IMR-90 (cell line): ENCODE results near the gene TMEM50B. TPM values are rescaled to one million over a fixed set of nuclear protein-coding genes. Genes with fewer than 3 reads are reported as not detected.

ENCODE experiments used
- ATAC-seq: fragments of 200-7000 bp; cut with Tn5 transposase; 2 replicates; pipeline ENCODE4 v1.9.1; 2020; ENCODE audit warnings: low read depth, mild to moderate bottlenecking, moderate library complexity
- BruUV-seq: library from RNA; stranded (reverse); fragments of 400-500 nt; replicated peaks from 2 replicates; lab custom pipeline; 2021; lab: Mats Ljungman, UMichigan
- CTCF ChIA-PET: fragments of 300-600 bp; formaldehyde crosslinking; extraction: SDS; loops from one replicate; lab custom pipeline; 2021; ENCODE audit warnings: antibody characterized with exemption; lab: Yijun Ruan, JAX
- POLR2A ChIA-PET: fragments of 300-600 bp; sonication (Branson Sonifier 250); formaldehyde crosslinking; loops from one replicate; lab custom pipeline; 2022; ENCODE audit warnings: antibody characterized with exemption; ENCODE audit not compliant: unreplicated experiment; lab: Charles Lee
- DNase-seq: peaks from one replicate; pipeline ENCODE4 v3.0.0; 2013
- H2AFZ ChIP-seq: replicated peaks from 2 replicates; pipeline ENCODE3; 2013; ENCODE audit warnings: low read length, mild to moderate bottlenecking; ENCODE audit not compliant: poor library complexity
- H2AK5ac ChIP-seq: 2 replicates; pipeline ENCODE4 v1.6.1; 2013; ENCODE audit warnings: low read depth, low read length, inconsistent platforms
- H2AK9ac ChIP-seq: replicated peaks from 2 replicates; pipeline ENCODE3; 2013; ENCODE audit warnings: mild to moderate bottlenecking, low read depth, low read length, moderate library complexity; ENCODE audit not compliant: poor library complexity
- H2BK120ac ChIP-seq: 2 replicates; pipeline ENCODE4 v1.6.1; 2013; ENCODE audit warnings: low read depth, low read length, inconsistent platforms
- H2BK15ac ChIP-seq: 3 replicates; pipeline ENCODE4 v1.6.1; 2013; ENCODE audit warnings: low read depth, low read length, inconsistent platforms
- H2BK20ac ChIP-seq: 2 replicates; pipeline ENCODE4 v1.6.1; 2013; ENCODE audit warnings: low read depth, mild to moderate bottlenecking, inconsistent platforms, low read length, moderate library complexity
- H2BK5ac ChIP-seq: 2 replicates; pipeline ENCODE4 v1.6.1; 2013; ENCODE audit warnings: mild to moderate bottlenecking, low read depth, low read length, inconsistent platforms; ENCODE audit not compliant: poor library complexity, severe bottlenecking
- H3K14ac ChIP-seq: replicated peaks from 2 replicates; pipeline ENCODE4 v1.6.1; 2013; ENCODE audit warnings: low read depth, low read length, inconsistent platforms
- H3K18ac ChIP-seq: 2 replicates; pipeline ENCODE4 v1.6.1; 2013; ENCODE audit warnings: low read depth, low read length, control low read depth
- H3K23ac ChIP-seq: 2 replicates; pipeline ENCODE4 v1.6.1; 2013; ENCODE audit warnings: low read depth, low read length, inconsistent platforms
- H3K27ac ChIP-seq: 2 replicates; pipeline ENCODE4 v1.5.1; 2013; ENCODE audit warnings: mild to moderate bottlenecking, control low read depth, low read length; ENCODE audit not compliant: insufficient read depth
- H3K27me3 ChIP-seq: 2 replicates; pipeline ENCODE4 v1.6.1; 2013; ENCODE audit warnings: low read length; ENCODE audit not compliant: control insufficient read depth, insufficient read depth
- H3K36me3 ChIP-seq: 2 replicates; pipeline ENCODE4 v1.6.1; 2013; ENCODE audit warnings: low read length, mixed read lengths; ENCODE audit not compliant: control insufficient read depth, insufficient read depth
- H3K4ac ChIP-seq: 2 replicates; pipeline ENCODE4 v1.6.1; 2013; ENCODE audit warnings: low read depth, low read length, inconsistent platforms
- H3K4me1 ChIP-seq: 2 replicates; pipeline ENCODE4 v1.6.1; 2013; ENCODE audit warnings: low read length, mixed read lengths; ENCODE audit not compliant: control insufficient read depth, insufficient read depth
- H3K4me2 ChIP-seq: 2 replicates; pipeline ENCODE4 v1.6.1; 2013; ENCODE audit warnings: low read depth, mild to moderate bottlenecking, control low read depth, low read length, moderate library complexity
- H3K4me3 ChIP-seq: 2 replicates; pipeline ENCODE4 v1.5.1; 2013; ENCODE audit warnings: low read depth, mild to moderate bottlenecking, control low read depth, low read length, moderate library complexity; ENCODE audit not compliant: insufficient read depth
- H3K56ac ChIP-seq: 2 replicates; pipeline ENCODE4 v1.6.1; 2013; ENCODE audit warnings: low read length, inconsistent platforms; ENCODE audit not compliant: insufficient read depth; ENCODE audit errors: extremely low read depth
- H3K79me1 ChIP-seq, 2 experiments: 2 replicates each; pipeline ENCODE4 v1.6.1; 2013; ENCODE audit warnings: low read length in 2 of 2, inconsistent platforms in 1 of 2, low read depth in 1 of 2
- H3K9ac ChIP-seq: 2 replicates; pipeline ENCODE4 v1.6.1; 2013; ENCODE audit warnings: low read depth, low read length, control low read depth
- H3K9me1 ChIP-seq: 2 replicates; pipeline ENCODE4 v1.6.1; 2013; ENCODE audit warnings: low read length, inconsistent platforms; ENCODE audit not compliant: insufficient read depth
- H3K9me3 ChIP-seq: 2 replicates; pipeline ENCODE4 v1.6.1; 2013; ENCODE audit warnings: low read length; ENCODE audit not compliant: control insufficient read depth, insufficient read depth
- H4K20me1 ChIP-seq: 2 replicates; pipeline ENCODE4 v1.6.1; 2013; ENCODE audit warnings: low read length, inconsistent platforms; ENCODE audit not compliant: insufficient read depth
- H4K5ac ChIP-seq: 2 replicates; pipeline ENCODE4 v1.6.1; 2013; ENCODE audit warnings: mild to moderate bottlenecking, low read depth, low read length, control low read depth
- H4K8ac ChIP-seq, 2 experiments: 2 replicates each; pipeline ENCODE4 v1.6.1; 2013; ENCODE audit warnings: low read depth in 2 of 2, low read length in 2 of 2, control low read depth in 1 of 2, inconsistent platforms in 1 of 2
- H4K91ac ChIP-seq: 2 replicates; pipeline ENCODE4 v1.6.1; 2013; ENCODE audit warnings: low read depth, low read length, inconsistent platforms; ENCODE audit not compliant: insufficient read depth
- BHLHE40 ChIP-seq: fragments of 150-350 bp; IDR thresholded peaks from 2 replicates; pipeline ENCODE4 v1.6.1; 2016; ENCODE audit warnings: mild to moderate bottlenecking, low read depth, low read length
- CEBPB ChIP-seq: IDR thresholded peaks from 2 replicates; pipeline ENCODE4 v1.6.1; 2012; ENCODE audit warnings: low read depth, low read length, improper control_type of control experiment
- CHD1 ChIP-seq: IDR thresholded peaks from 2 replicates; pipeline ENCODE4 v1.6.1; 2012; ENCODE audit warnings: low read depth, low read length, improper control_type of control experiment
- FOS ChIP-seq: fragments of 150-350 bp; IDR thresholded peaks from 2 replicates; pipeline ENCODE4 v1.6.1; 2016; ENCODE audit warnings: low read depth, low read length
- MAFK ChIP-seq: IDR thresholded peaks from 2 replicates; pipeline ENCODE4 v1.6.1; 2012; ENCODE audit warnings: low read depth, low read length, improper control_type of control experiment
- MAZ ChIP-seq: IDR thresholded peaks from 2 replicates; pipeline ENCODE4 v1.6.1; 2012; ENCODE audit warnings: low read depth, mild to moderate bottlenecking, low read length, improper control_type of control experiment, moderate library complexity, borderline replicate concordance
- MXI1 ChIP-seq: IDR thresholded peaks from 2 replicates; pipeline ENCODE4 v1.6.1; 2012; ENCODE audit warnings: low read depth, mild to moderate bottlenecking, low read length, moderate library complexity, borderline replicate concordance
- NFE2L2 ChIP-seq: fragments of 150-350 bp; IDR thresholded peaks from 2 replicates; pipeline ENCODE4 v1.6.1; 2016; ENCODE audit warnings: low read depth, mild to moderate bottlenecking, low read length
- POLR2A ChIP-seq: IDR thresholded peaks from 2 replicates; pipeline ENCODE4 v1.6.1; 2012; ENCODE audit warnings: mild to moderate bottlenecking, low read depth, low read length
- RAD21 ChIP-seq: IDR thresholded peaks from 2 replicates; pipeline ENCODE4 v1.6.1; 2012; ENCODE audit warnings: low read length, improper control_type of control experiment
- RCOR1 ChIP-seq: IDR thresholded peaks from 2 replicates; pipeline ENCODE4 v1.6.1; 2012; ENCODE audit warnings: mild to moderate bottlenecking, low read length, improper control_type of control experiment; ENCODE audit not compliant: insufficient replicate concordance
- RFX5 ChIP-seq: IDR thresholded peaks from 2 replicates; pipeline ENCODE4 v1.8.0; 2012; ENCODE audit warnings: low read depth, mild to moderate bottlenecking, low read length, moderate library complexity
- SMC3 ChIP-seq: fragments of 150-350 bp; IDR thresholded peaks from 2 replicates; pipeline ENCODE4 v1.6.1; 2016; ENCODE audit warnings: low read depth, mild to moderate bottlenecking, antibody characterized with exemption, low read length, moderate library complexity
- WGBS, 2 experiments: methylation state at CpG; one replicate each; pipeline versions ENCODE4 v1.1.5 to v1.1.7; 2013; ENCODE audit warnings: missing lambda C conversion rate in 2 of 2; ENCODE audit not compliant: insufficient read length in 1 of 2; ENCODE audit errors: extremely low coverage in 2 of 2; 5-methylcytosine and 5-hydroxymethylcytosine counted together
- dilution Hi-C: fragments of 300-500 bp; cut with HindIII; formaldehyde crosslinking; loops from one replicate; pipeline ENCODE4 v1.14.3; 2018; ENCODE audit warnings: low sequenced_read_pairs; ENCODE audit not compliant: unreplicated experiment
- in situ Hi-C: fragments of 300-500 bp; cut with MboI; formaldehyde crosslinking; loops from 3 replicates; pipeline ENCODE4 v1.14.3; 2019; ENCODE audit warnings: low sequenced_read_pairs, inconsistent platforms, mixed read lengths
- intact Hi-C: fragments of 100-400 bp; cut with micrococcal nuclease; formaldehyde crosslinking; loops from 2 replicates; pipeline ENCODE4 v1.10.0; 2022
- polyA plus RNA-seq, 3 experiments: library from polyadenylated mRNA; depleted of rRNA; stranded (reverse); fragments of >200 nt; gene quantifications; 2 replicates each; pipeline ENCODE4 v1.2.3, GENCODE V29; 2012; ENCODE audit warnings: low replicate concordance in 1 of 3
- total RNA-seq: library from RNA; depleted of rRNA; stranded (reverse); fragments of >200 nt; gene quantifications from 2 replicates; pipeline ENCODE4 v1.2.3, GENCODE V29; 2012
- TF ChIP-seq, protein P1 (sequence below): conservative IDR thresholded peaks from 2 replicates; pipeline ENCODE4 v1.5.1; 2012; ENCODE audit warnings: mild to moderate bottlenecking, low read depth, low read length, improper control_type of control experiment
- TF ChIP-seq, protein P2 (sequence below): fragments of 150-350 bp; IDR thresholded peaks from 2 replicates; pipeline ENCODE4 v1.6.1; 2017; ENCODE audit warnings: mild to moderate bottlenecking, antibody characterized with exemption, low read length, low read depth
- TF ChIP-seq, protein P3 (sequence below): fragments of 150-350 bp; IDR thresholded peaks from 2 replicates; pipeline ENCODE4 v1.6.1; 2016; ENCODE audit warnings: low read depth, mild to moderate bottlenecking, low read length, moderate library complexity, borderline replicate concordance

TMEM50B gene
- total and polyA plus RNA-seq, 2 of the 4 experiments (the other 2 are of a cell fraction) = 10.9 to 25.9 TPM

DNA sequence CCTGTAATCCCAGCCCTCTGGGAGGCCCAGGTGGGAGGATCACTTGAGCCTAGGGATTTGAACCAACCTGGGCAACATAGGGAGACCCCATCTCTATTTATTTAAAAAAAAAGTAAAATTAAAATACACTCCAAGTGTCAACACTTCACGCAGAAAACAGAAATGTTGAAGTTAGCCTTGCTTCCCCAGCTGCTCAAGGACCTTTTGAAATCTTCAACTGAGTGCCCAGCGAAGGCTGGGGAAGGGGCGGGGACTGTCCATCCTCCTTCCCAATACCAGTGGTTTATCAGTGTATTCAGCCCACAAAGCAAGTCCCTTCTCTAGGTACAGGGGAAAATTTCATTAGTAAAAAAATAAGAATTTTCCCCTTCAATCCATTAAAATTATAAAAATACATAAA lies 14.0 kb upstream of the TMEM50B start:
- WGBS, 2 experiments = no CpG with 5 or more reads among the region's 3 CpGs
- in situ Hi-C loops = no loop called here

More for the DNA sequence above, 14.0 kb upstream of the TMEM50B start:
- no peak for TF ChIP-seq RFX5
- no peak for TF ChIP-seq CHD1
- no peak for TF ChIP-seq POLR2A
- TF ChIP-seq FOS = no peak
- no peak for TF ChIP-seq CEBPB
- TF ChIP-seq BHLHE40 = no peak
- TF ChIP-seq SMC3 = no peak
- no peak for TF ChIP-seq MAZ
- no peak for TF ChIP-seq MAFK
- TF ChIP-seq RAD21 = no peak
- TF ChIP-seq, protein P1, sequence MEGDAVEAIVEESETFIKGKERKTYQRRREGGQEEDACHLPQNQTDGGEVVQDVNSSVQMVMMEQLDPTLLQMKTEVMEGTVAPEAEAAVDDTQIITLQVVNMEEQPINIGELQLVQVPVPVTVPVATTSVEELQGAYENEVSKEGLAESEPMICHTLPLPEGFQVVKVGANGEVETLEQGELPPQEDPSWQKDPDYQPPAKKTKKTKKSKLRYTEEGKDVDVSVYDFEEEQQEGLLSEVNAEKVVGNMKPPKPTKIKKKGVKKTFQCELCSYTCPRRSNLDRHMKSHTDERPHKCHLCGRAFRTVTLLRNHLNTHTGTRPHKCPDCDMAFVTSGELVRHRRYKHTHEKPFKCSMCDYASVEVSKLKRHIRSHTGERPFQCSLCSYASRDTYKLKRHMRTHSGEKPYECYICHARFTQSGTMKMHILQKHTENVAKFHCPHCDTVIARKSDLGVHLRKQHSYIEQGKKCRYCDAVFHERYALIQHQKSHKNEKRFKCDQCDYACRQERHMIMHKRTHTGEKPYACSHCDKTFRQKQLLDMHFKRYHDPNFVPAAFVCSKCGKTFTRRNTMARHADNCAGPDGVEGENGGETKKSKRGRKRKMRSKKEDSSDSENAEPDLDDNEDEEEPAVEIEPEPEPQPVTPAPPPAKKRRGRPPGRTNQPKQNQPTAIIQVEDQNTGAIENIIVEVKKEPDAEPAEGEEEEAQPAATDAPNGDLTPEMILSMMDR = no peak
- no peak for TF ChIP-seq MXI1
- TF ChIP-seq, protein P2, sequence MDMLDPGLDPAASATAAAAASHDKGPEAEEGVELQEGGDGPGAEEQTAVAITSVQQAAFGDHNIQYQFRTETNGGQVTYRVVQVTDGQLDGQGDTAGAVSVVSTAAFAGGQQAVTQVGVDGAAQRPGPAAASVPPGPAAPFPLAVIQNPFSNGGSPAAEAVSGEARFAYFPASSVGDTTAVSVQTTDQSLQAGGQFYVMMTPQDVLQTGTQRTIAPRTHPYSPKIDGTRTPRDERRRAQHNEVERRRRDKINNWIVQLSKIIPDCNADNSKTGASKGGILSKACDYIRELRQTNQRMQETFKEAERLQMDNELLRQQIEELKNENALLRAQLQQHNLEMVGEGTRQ = no peak
- TF ChIP-seq, protein P3, sequence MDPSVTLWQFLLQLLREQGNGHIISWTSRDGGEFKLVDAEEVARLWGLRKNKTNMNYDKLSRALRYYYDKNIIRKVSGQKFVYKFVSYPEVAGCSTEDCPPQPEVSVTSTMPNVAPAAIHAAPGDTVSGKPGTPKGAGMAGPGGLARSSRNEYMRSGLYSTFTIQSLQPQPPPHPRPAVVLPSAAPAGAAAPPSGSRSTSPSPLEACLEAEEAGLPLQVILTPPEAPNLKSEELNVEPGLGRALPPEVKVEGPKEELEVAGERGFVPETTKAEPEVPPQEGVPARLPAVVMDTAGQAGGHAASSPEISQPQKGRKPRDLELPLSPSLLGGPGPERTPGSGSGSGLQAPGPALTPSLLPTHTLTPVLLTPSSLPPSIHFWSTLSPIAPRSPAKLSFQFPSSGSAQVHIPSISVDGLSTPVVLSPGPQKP = no peak
- no peak for TF ChIP-seq NFE2L2
- no peak for TF ChIP-seq RCOR1
- Histone ChIP-seq H3K4ac (no peak overlapping the region), H3K27me3 (peaks cover 8% of the 10 kb centered on the region; the same call in 1 of the 2 replicates), H4K8ac (no peak overlapping the region), H3K27ac (no peak overlapping the region), H3K14ac (no peak overlapping the region), H2BK120ac (no peak overlapping the region), H3K56ac (no peak overlapping the region), H3K36me3 (no peaks in the 10 kb centered on the region), H3K4me2 (no peak overlapping the region), H4K5ac (no peak overlapping the region), H2BK5ac (no peak overlapping the region), H2BK15ac (no peak overlapping the region), H3K9me3 (no peaks in the 10 kb centered on the region), H3K79me1 (0 out of 4 replicates have a peak, but pooled peaks cover 0 to 2% of the 10 kb centered on the region in 2 experiments), H2BK20ac (no peak overlapping the region), H2AK5ac (no peak overlapping the region), H2AFZ (no peak overlapping the region), H3K4me3 (no peak overlapping the region), H3K18ac (no peak overlapping the region), H3K9ac (no peak overlapping the region), H3K9me1 (0 out of 2 replicates have a peak, but pooled peaks cover 4% of the 10 kb centered on the region), H3K4me1 (peaks cover 3% of the 10 kb centered on the region; the same call in 1 of the 2 replicates), H4K91ac (no peak overlapping the region), H4K20me1 (no peaks in the 10 kb centered on the region), H3K23ac (no peak overlapping the region), H2AK9ac (no peak overlapping the region)
- no peak for DNase-seq
- intact Hi-C loops (no loop called here), dilution Hi-C loops (no loop called here)
- ChIA-PET CTCF (no interaction called here), POLR2A (no interaction called here)
- BruUV-seq = no TSS peak
- no peak for ATAC-seq
